ENCODE measurements around the gene MANBA.

DNA sequence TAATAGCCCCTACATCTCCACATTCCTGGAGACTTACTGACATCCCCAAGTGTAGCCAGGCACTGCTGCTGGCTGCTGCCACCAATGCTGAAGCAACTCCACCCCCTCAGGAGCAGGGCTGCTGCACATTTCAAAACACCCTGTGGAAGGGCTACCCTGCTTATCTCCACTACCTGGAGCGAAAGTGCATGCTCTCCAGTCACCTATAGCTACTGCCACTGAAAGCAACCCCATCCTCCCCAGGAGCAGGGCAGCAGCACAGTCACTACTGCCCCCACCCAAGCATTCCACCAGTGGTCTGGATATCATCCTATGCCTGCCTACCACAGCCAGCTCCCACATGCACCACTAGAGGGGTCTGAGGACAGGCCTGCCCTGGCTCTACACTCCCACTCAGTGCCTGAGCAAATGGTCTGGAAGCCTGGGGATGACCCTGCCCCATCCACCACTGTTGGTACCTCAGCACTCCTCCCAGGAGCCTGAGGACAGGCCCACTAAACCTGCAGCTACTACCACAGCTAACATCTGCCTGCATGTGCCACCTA is 55.3 kb downstream of the MANBA start:
- TF ChIP-seq, protein P1, sequence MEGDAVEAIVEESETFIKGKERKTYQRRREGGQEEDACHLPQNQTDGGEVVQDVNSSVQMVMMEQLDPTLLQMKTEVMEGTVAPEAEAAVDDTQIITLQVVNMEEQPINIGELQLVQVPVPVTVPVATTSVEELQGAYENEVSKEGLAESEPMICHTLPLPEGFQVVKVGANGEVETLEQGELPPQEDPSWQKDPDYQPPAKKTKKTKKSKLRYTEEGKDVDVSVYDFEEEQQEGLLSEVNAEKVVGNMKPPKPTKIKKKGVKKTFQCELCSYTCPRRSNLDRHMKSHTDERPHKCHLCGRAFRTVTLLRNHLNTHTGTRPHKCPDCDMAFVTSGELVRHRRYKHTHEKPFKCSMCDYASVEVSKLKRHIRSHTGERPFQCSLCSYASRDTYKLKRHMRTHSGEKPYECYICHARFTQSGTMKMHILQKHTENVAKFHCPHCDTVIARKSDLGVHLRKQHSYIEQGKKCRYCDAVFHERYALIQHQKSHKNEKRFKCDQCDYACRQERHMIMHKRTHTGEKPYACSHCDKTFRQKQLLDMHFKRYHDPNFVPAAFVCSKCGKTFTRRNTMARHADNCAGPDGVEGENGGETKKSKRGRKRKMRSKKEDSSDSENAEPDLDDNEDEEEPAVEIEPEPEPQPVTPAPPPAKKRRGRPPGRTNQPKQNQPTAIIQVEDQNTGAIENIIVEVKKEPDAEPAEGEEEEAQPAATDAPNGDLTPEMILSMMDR (conservative IDR thresholded peaks at IDR 0.05), result no peak
- TF ChIP-seq ZFX (IDR thresholded peaks at IDR 0.05), result no peak
